GM12878 (cell line): ENCODE data around the gene KDSR. TPM values are rescaled to one million over a fixed set of nuclear protein-coding genes. Genes with fewer than 3 reads are reported as not detected.

ENCODE experiments used
- ATAC-seq: fragments of 200-7000 bp; cut with Tn5 transposase; 3 replicates; pipeline ENCODE4 v1.9.1; 2020; ENCODE audit warnings: mild to moderate bottlenecking, moderate library complexity
- BruUV-seq: library from RNA; stranded (reverse); fragments of 400-500 nt; replicated peaks from 2 replicates; lab custom pipeline; 2021; lab: Mats Ljungman, UMichigan
- CTCF ChIA-PET: fragments of 300-600 bp; sonication (Branson Sonifier 250); formaldehyde crosslinking; extraction: SDS; loops from one replicate; lab custom pipeline; 2021; ENCODE audit warnings: inconsistent platforms; lab: Yijun Ruan, JAX
- POLR2A ChIA-PET: fragments of 350-600 bp; formaldehyde crosslinking; extraction: SDS; loops from one replicate; lab custom pipeline; 2021; ENCODE audit warnings: inconsistent platforms; lab: Charles Lee
- RAD21 ChIA-PET: fragments of 300-600 bp; sonication (Branson Sonifier 250); formaldehyde crosslinking; loops from one replicate; lab custom pipeline; 2023; ENCODE audit warnings: antibody characterized with exemption; ENCODE audit not compliant: unreplicated experiment; lab: Charles Lee
- SMC1A ChIA-PET: fragments of 300-600 bp; sonication (Branson Sonifier 250); formaldehyde crosslinking; loops from one replicate; lab custom pipeline; 2023; ENCODE audit not compliant: unreplicated experiment, uncharacterized antibody; lab: Charles Lee
- DNase-seq: peaks from one replicate; pipeline ENCODE4 v3.0.0-alpha.2; 2011; ENCODE audit warnings: low read depth, low spot score
- FAIRE-seq: peaks from 3 replicates; lab custom pipeline; 2011; peaks lifted over from hg19 to GRCh38; lab: Jason Lieb, UNC
- H2AFZ ChIP-seq: 2 replicates; pipeline ENCODE4 v1.6.0; 2011; ENCODE audit warnings: low read depth, low read length, control low read depth; ENCODE audit not compliant: control insufficient read depth
- H3K27ac ChIP-seq: 2 replicates; pipeline ENCODE4 v1.5.1; 2011; ENCODE audit warnings: control low read depth; ENCODE audit not compliant: control insufficient read depth, insufficient read depth
- H3K27me3 ChIP-seq, 2 experiments: replicated peaks in 1 of 2; 2 replicates each; pipeline versions ENCODE4 v1.6.0 to v1.6.1; 2011; ENCODE audit warnings: low read length in 1 of 2; ENCODE audit not compliant: control insufficient read depth in 2 of 2, insufficient read depth in 2 of 2
- H3K36me3 ChIP-seq, 2 experiments: 2 replicates each; pipeline ENCODE4 v1.5.1; 2011; ENCODE audit warnings: low read length in 1 of 2; ENCODE audit not compliant: control insufficient read depth in 2 of 2, insufficient read depth in 2 of 2
- H3K4me1 ChIP-seq: 2 replicates; pipeline ENCODE4 v1.6.1; 2011; ENCODE audit warnings: mild to moderate bottlenecking, low read length, moderate library complexity, mixed read lengths; ENCODE audit not compliant: control insufficient read depth, insufficient read depth
- H3K4me2 ChIP-seq: 2 replicates; pipeline ENCODE4 v1.6.0; 2011; ENCODE audit warnings: control low read depth; ENCODE audit not compliant: control insufficient read depth, insufficient read depth
- H3K4me3 ChIP-seq: fragments of 200-600 bp; sonication (generic); 2 replicates; pipeline ENCODE4 v1.5.1; 2016
- H3K79me2 ChIP-seq: 2 replicates; pipeline ENCODE4 v1.6.0; 2011; ENCODE audit warnings: low read length; ENCODE audit not compliant: control insufficient read depth, insufficient read depth
- H3K9ac ChIP-seq: 2 replicates; pipeline ENCODE4 v1.8.0; 2011; ENCODE audit warnings: low read length, control low read depth, mixed read lengths; ENCODE audit not compliant: control insufficient read depth, insufficient read depth
- H3K9me3 ChIP-seq: replicated peaks from 3 replicates; pipeline ENCODE4 v1.5.1; 2011; ENCODE audit warnings: mild to moderate bottlenecking, low read length; ENCODE audit not compliant: control insufficient read depth, insufficient read depth
- H4K20me1 ChIP-seq: 2 replicates; pipeline ENCODE4 v1.6.0; 2011; ENCODE audit not compliant: control insufficient read depth, insufficient read depth
- CREB1 ChIP-seq: IDR thresholded peaks from 2 replicates; pipeline ENCODE4 v1.6.1; 2012; ENCODE audit warnings: low read depth, mild to moderate bottlenecking, inconsistent platforms
- FOXK2 ChIP-seq: fragments of 450-650 bp; IDR thresholded peaks from 2 replicates; pipeline ENCODE4 v1.6.1; 2017; ENCODE audit warnings: mild to moderate bottlenecking, moderate library complexity
- MYB ChIP-seq: fragments of 150-350 bp; IDR thresholded peaks from 2 replicates; pipeline ENCODE4 v1.6.1; 2014; ENCODE audit warnings: mild to moderate bottlenecking, low read depth, low read length, borderline replicate concordance
- WGBS: methylation state at CpG from one replicate; pipeline ENCODE4 v1.1.6; 2016; ENCODE audit warnings: low lambda C conversion rate; ENCODE audit not compliant: insufficient replicate concordance, insufficient coverage; ENCODE audit errors: missing lambda C conversion rate; 5-methylcytosine and 5-hydroxymethylcytosine counted together
- in situ Hi-C: fragments of 300-500 bp; cut with MboI; formaldehyde crosslinking; loops from 9 replicates; pipeline ENCODE4 v1.14.3; 2018; ENCODE audit warnings: mixed read lengths
- intact Hi-C: fragments of 100-400 bp; cut with micrococcal nuclease; formaldehyde crosslinking; loops from one replicate; pipeline ENCODE4 v1.14.2; 2022; ENCODE audit not compliant: unreplicated experiment
- polyA plus RNA-seq, 11 experiments: library from polyadenylated mRNA; depleted of rRNA in 4 of 11; unstranded in 6 of 11; stranded (reverse) in 5 of 11; fragments of >200 nt; fragmentation: Nextera tagmentation in 4 of 11; fragmentation: Illumina TruSeq in 1 of 11; extraction: Ambion mirVana in 4 of 11; extraction: Trizol in 1 of 11; gene quantifications; 1 replicate in 1 of 11; 2 replicates in 10 of 11; pipeline versions ENCODE4 v1.2.1 to v1.2.3, GENCODE V29; 2011 to 2016; ENCODE audit warnings: inconsistent platforms in 2 of 11, missing spikeins in 2 of 11, low read depth in 1 of 11
- total RNA-seq, 4 experiments: library from RNA; depleted of rRNA in 3 of 4; stranded (reverse); fragments of >200 nt in 3 of 4; fragmentation: Illumina TruSeq in 1 of 4; extraction: Trizol in 1 of 4; gene quantifications; 2 replicates each; pipeline versions ENCODE4 v1.2.1 to v1.2.3, GENCODE V29; 2013 to 2021
- TF ChIP-seq, protein P1 (sequence below): fragments of 450-650 bp; IDR thresholded peaks from 2 replicates; pipeline ENCODE4 v1.6.1; 2016; ENCODE audit warnings: mild to moderate bottlenecking
- TF ChIP-seq, protein P2 (sequence below): IDR thresholded peaks from 2 replicates; pipeline ENCODE4 v1.6.1; 2011; ENCODE audit warnings: borderline replicate concordance, low read depth, mild to moderate bottlenecking, moderate library complexity, low read length; ENCODE audit not compliant: insufficient read depth, poor library complexity, severe bottlenecking
- TF ChIP-seq, protein P3 (sequence below), 3 experiments: IDR thresholded peaks in 2 of 3; conservative IDR thresholded peaks in 1 of 3; 2 replicates each; pipeline ENCODE4 v1.5.1; 2011; ENCODE audit warnings: low read depth in 3 of 3, low read length in 3 of 3, mild to moderate bottlenecking in 3 of 3, control low read depth in 2 of 3, moderate library complexity in 2 of 3, inconsistent platforms in 1 of 3, mixed read lengths in 1 of 3; ENCODE audit not compliant: control insufficient read depth in 2 of 3, insufficient read depth in 1 of 3; ENCODE audit errors: extremely low read depth in 1 of 3
- TF ChIP-seq, protein P4 (sequence below): fragments of 450-650 bp; formaldehyde crosslinking; IDR thresholded peaks from 2 replicates; pipeline ENCODE4 v1.4.0; 2020; ENCODE audit warnings: mild to moderate bottlenecking, moderate library complexity

Gene KDSR
- total and polyA plus RNA-seq, 10 of the 15 experiments (the other 5 are each of a cell fraction or from before 2014, with no cell fraction given): 5.2 to 25.9 (median 14.3) TPM

DNA sequence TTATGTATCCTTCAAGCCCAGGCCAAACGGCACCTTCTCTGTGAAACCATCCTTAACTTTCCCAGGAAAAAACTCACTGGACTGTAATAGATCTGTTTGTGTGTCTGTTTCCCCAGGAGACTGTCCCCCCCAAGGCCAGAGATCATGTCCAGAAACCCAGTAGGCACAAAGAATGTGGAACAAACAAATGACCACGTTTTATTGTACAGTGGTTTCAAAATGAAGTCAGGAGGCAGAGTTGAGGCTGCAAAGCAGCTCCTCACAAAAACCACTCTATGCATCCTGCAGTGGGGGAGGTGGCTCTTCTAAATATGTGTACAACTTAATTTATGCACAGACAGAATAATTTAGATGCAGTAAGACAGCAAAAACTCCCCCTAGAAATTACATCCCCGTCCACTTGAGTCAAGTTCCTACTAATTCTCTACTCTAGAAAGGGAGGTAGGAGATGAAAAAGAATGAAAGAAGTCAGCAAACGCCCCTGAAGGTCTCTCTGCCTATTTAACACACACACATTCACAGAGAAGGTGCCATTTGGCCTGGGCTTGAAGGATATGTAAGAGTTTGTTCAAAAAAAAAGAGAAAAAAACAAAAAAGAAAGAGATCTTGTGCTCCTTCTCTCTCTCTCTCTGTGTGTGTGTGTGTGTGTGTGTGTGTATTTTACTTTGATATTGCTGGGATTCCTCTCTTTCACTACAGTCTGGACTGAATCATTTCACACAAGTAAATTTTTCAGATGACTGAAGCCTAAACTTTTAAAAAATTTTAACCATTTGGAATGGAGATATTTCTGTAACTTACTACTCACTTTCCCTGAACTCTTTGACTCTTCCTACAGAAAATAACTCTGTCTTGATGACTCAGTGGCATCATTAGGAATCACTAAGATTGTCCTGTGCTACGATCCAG is 66.9 kb downstream of the KDSR start (continued):
- peak; percentile 34; the same call in 1 of the 2 replicates for TF ChIP-seq CREB1

DNA sequence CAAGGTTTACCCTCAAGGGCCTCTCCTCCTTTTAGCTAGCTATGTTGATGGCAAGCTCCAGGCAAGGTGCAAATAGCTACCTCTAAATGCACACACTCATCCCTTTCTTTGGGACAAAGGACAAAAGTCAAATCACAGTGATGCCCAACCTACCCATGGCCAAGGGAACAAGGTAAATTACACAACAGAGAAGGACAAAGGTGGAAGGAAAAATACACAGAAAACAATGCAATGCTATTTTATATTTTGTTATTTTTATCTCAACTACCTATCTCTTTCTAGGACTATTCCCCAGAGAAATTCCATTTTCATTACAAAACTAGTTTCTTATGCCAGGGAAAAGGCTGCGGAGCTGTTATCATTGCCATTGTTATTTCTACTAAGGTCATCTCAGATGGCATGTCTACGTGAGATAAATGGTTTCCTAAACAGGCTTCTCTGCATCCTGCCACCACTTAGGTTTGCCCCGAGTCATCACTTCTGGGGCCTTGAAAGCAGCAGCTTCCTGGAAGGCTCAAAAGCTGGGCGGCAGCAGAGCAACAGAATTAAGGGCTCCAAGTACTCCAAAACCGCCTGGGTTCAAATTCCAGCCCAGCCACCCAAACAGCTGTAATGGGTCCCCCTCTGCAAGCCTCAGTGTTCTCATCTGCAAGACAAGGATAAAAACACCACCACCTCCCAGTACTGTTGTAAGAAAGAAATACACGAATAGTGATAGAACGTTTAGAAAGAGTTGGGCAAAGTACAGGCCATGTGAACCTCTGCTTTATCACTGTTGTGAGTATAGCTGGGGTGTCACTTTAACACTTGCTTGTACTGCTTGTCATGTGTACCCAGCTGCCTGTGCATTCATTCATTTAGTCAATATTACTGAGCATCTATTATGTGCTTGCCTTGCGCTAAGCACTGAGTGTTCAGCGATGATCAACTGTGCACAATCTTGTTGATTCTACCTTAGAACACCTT is 68.3 kb downstream of the KDSR start:
- FAIRE-seq (no peak), ATAC-seq (no peak), DNase-seq (no peak)
- in situ Hi-C loops (no loop called here), intact Hi-C loops (no loop called here)
- BruUV-seq: no TSS peak
- Histone ChIP-seq H3K9me3 (no peaks in the 10 kb centered on the region), H3K4me1 (peaks cover 39% of the 10 kb centered on the region), H3K79me2 (peaks cover 90% of the 10 kb centered on the region), H3K27me3 (no peaks in the 10 kb centered on the region), H3K4me3 (no peak overlapping the region), H3K9ac (no peak overlapping the region), H3K27ac (peak overlapping the region; percentile 55; the same call in 1 of the 2 replicates), H3K36me3 (peaks cover 13 to 23% of the 10 kb centered on the region in 2 experiments), H4K20me1 (no peaks in the 10 kb centered on the region; the same call in 1 of the 2 replicates), H3K4me2 (no peak overlapping the region), H2AFZ (no peak overlapping the region)
- RAD21 ChIA-PET: interaction anchor here (1.0 to 3.0 kb wide), 3 partner anchors 13 to 136 kb away, joined by 3 to 13 read pairs (median 4); no protein-coding TSS in a partner anchor
- TF ChIP-seq, protein P1, sequence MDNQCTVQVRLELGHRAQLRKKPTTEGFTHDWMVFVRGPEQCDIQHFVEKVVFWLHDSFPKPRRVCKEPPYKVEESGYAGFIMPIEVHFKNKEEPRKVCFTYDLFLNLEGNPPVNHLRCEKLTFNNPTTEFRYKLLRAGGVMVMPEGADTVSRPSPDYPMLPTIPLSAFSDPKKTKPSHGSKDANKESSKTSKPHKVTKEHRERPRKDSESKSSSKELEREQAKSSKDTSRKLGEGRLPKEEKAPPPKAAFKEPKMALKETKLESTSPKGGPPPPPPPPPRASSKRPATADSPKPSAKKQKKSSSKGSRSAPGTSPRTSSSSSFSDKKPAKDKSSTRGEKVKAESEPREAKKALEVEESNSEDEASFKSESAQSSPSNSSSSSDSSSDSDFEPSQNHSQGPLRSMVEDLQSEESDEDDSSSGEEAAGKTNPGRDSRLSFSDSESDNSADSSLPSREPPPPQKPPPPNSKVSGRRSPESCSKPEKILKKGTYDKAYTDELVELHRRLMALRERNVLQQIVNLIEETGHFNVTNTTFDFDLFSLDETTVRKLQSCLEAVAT: peak; percentile 42; the same call in 1 of the 2 replicates
- TF ChIP-seq FOXK2 (no peak), MYB (no peak)
- TF ChIP-seq, protein P2, sequence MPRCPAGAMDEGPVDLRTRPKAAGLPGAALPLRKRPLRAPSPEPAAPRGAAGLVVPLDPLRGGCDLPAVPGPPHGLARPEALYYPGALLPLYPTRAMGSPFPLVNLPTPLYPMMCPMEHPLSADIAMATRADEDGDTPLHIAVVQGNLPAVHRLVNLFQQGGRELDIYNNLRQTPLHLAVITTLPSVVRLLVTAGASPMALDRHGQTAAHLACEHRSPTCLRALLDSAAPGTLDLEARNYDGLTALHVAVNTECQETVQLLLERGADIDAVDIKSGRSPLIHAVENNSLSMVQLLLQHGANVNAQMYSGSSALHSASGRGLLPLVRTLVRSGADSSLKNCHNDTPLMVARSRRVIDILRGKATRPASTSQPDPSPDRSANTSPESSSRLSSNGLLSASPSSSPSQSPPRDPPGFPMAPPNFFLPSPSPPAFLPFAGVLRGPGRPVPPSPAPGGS: no peak
- TF ChIP-seq, protein P3, sequence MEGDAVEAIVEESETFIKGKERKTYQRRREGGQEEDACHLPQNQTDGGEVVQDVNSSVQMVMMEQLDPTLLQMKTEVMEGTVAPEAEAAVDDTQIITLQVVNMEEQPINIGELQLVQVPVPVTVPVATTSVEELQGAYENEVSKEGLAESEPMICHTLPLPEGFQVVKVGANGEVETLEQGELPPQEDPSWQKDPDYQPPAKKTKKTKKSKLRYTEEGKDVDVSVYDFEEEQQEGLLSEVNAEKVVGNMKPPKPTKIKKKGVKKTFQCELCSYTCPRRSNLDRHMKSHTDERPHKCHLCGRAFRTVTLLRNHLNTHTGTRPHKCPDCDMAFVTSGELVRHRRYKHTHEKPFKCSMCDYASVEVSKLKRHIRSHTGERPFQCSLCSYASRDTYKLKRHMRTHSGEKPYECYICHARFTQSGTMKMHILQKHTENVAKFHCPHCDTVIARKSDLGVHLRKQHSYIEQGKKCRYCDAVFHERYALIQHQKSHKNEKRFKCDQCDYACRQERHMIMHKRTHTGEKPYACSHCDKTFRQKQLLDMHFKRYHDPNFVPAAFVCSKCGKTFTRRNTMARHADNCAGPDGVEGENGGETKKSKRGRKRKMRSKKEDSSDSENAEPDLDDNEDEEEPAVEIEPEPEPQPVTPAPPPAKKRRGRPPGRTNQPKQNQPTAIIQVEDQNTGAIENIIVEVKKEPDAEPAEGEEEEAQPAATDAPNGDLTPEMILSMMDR (IDR thresholded peaks at IDR 0.05 in 2 of 3, conservative IDR thresholded peaks at IDR 0.05 in 1 of 3; ENCODE audit: control insufficient read depth in 2 of 3, extremely low read depth in 1 of 3, insufficient read depth in 1 of 3, low read depth in 3 of 3, low read length in 3 of 3): no peak
- TF ChIP-seq, protein P4, sequence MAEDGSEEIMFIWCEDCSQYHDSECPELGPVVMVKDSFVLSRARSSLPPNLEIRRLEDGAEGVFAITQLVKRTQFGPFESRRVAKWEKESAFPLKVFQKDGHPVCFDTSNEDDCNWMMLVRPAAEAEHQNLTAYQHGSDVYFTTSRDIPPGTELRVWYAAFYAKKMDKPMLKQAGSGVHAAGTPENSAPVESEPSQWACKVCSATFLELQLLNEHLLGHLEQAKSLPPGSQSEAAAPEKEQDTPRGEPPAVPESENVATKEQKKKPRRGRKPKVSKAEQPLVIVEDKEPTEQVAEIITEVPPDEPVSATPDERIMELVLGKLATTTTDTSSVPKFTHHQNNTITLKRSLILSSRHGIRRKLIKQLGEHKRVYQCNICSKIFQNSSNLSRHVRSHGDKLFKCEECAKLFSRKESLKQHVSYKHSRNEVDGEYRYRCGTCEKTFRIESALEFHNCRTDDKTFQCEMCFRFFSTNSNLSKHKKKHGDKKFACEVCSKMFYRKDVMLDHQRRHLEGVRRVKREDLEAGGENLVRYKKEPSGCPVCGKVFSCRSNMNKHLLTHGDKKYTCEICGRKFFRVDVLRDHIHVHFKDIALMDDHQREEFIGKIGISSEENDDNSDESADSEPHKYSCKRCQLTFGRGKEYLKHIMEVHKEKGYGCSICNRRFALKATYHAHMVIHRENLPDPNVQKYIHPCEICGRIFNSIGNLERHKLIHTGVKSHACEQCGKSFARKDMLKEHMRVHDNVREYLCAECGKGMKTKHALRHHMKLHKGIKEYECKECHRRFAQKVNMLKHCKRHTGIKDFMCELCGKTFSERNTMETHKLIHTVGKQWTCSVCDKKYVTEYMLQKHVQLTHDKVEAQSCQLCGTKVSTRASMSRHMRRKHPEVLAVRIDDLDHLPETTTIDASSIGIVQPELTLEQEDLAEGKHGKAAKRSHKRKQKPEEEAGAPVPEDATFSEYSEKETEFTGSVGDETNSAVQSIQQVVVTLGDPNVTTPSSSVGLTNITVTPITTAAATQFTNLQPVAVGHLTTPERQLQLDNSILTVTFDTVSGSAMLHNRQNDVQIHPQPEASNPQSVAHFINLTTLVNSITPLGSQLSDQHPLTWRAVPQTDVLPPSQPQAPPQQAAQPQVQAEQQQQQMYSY (CRISPR knock-in tag): no peak
- WGBS: 90% methylated on average over 9 of the region's 9 CpGs
- CTCF ChIA-PET: interaction anchor here (1.1 to 5.6 kb wide), 3 partner anchors 9 to 145 kb away, joined by 3 to 26 read pairs (median 4); no protein-coding TSS in a partner anchor
- SMC1A ChIA-PET: interaction anchor here (0.5 to 6.1 kb wide), 15 partner anchors 9 to 538 kb away, joined by 3 to 32 read pairs (median 3); no protein-coding TSS in a partner anchor
- POLR2A ChIA-PET: interaction anchor here (0.6 to 1.7 kb wide), 3 partner anchors 11 to 29 kb away, joined by 3 to 9 read pairs (median 4); no protein-coding TSS in a partner anchor
